Choroid plexus epithelial cell (primary cell): ENCODE measurements around the gene RAB36.

ENCODE experiments used
- DNase-seq: peaks from one replicate; pipeline ENCODE4 v3.0.0-alpha.2; 2010; ENCODE audit warnings: low read depth
- H3K4me3 ChIP-seq: 2 replicates; pipeline ENCODE4 v1.5.1; 2011; ENCODE audit warnings: low read depth, mild to moderate bottlenecking, control low read depth, low read length, moderate library complexity
- CTCF ChIP-seq: conservative IDR thresholded peaks from 2 replicates; pipeline ENCODE4 v1.5.1; 2011; ENCODE audit warnings: low read depth, mild to moderate bottlenecking, control low read depth, inconsistent platforms, low read length, moderate library complexity

Gene RAB36

GRCh38 chr22:23140385-23140784 is 4.9 kb upstream of the RAB36 start:
- no peak overlapping the region for H3K4me3 ChIP-seq
- DNase-seq, result no peak
- no peak for TF ChIP-seq CTCF

DNA sequence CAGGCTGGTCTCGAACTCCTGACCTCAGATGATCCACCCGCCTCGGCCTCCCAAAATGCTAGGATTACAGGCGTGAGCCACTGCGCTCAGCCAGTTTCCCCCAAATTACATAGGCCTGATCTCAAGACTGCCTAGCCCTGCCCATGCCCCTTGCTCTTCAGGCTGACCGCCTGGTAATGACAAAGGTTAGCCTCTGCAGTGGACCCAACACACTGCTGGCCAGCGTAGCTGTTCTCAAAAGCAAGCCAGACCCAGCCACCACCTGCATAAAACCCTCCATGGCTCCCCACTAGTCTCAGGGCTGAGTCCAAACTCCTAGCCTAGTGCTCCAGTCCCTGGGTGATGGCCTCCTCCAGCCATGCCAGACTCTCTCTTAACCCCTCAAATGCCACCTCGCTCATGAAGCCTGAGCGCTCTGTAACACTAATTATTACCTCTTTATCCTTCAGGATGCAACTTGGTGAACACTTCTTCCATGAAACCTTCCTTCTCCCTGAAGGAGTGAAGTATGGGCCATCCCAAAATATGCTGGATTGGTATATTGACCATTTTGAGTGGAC is 2.7 kb upstream of the RAB36 start:
- no peak overlapping the region for H3K4me3 ChIP-seq
- no peak for DNase-seq
- TF ChIP-seq CTCF, result no peak

GRCh38 chr22:23143119-23143518 is 2.2 kb upstream of the RAB36 start:
- TF ChIP-seq CTCF, result no peak
- no peak for DNase-seq
- H3K4me3 ChIP-seq, result no peak overlapping the region

- H3K4me3 ChIP-seq, result no peak overlapping the region
- no peak for TF ChIP-seq CTCF
- DNase-seq, result no peak
These were observed 845 bp upstream of the RAB36 start for GRCh38 chr22:23144432-23144831.

DNA sequence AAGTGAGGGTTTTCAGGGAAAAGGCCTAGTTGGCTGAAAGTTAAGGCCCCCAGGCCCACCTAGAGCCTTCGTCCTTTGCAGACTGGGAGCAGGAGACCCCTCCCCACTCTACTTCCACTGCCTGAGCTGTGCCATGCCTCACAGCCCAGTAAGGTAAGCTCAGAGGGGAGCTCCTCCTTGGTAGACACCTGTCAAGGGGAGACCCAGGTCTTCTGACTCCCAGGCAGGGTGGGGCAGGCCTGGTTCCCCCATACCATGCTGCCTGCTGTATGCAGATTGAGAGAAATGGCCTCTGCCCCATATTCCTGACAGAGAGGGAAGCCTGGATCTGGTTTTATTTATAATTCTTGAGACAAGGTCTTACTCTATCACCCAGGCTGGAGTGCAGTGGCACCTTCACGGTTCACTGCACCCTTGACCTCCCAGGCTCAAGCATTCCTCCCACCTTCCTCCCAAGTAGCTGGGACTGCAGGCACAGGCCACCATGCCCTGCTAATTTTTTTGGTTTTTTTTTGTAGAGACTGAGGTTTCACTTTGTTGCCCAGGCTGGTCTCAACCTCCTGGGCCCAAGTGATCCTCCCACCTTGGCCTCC is 697 bp downstream of the RAB36 start:
- no peak for DNase-seq
- no peak for TF ChIP-seq CTCF
- H3K4me3 ChIP-seq, result peak overlapping the region; percentile 67

DNA sequence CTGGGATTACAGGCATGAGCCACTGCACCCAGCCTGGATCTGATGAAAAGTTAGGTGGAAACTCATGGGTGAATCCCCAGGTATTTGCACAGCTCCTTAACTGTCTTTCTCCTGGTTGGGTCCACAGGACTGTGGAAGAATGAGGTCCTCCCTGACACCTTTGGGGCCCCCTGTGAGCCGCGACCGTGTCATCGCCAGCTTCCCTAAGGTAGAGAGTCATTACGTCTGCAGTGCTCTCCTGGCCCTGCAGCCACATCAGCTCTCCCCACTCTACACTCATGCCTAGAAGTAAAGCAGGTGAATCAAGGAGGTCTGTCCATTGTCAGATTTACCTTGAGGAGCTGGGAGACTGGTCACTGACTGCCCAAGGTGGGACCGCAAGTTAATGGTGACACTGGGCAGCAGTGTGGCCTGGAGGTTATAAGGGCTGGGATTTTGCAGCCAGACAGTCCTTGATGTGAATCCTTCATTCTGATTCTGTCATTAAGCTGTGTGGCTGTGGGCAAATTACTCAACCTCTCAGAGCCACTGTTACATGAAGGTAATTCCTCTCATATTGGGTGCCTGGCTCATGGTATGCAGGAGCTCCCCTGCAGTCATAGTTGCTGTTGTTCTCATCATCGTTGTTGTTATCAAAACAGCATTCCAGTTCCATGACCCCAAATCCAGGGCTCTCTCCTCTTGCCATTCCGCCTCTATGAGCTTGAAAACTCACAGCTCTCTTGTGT is 1.4 kb downstream of the RAB36 start:
- DNase-seq, result peak; percentile 31
- TF ChIP-seq CTCF, result no peak

More for the DNA sequence above, 1.4 kb downstream of the RAB36 start:
- H3K4me3 ChIP-seq, result no peak overlapping the region
